K562 (cell line): ENCODE measurements around the gene RPAP2. TPM values are rescaled to one million over a fixed set of nuclear protein-coding genes. Genes with fewer than 3 reads are reported as not detected.

ENCODE experiments used
- CHD2 ChIP-seq: IDR thresholded peaks from 2 replicates; pipeline ENCODE4 v1.6.1; 2011; ENCODE audit warnings: low read depth, low read length
- CREBBP ChIP-seq: IDR thresholded peaks from one replicate; pipeline ENCODE4 v1.6.1; 2012; ENCODE audit warnings: low read depth, mild to moderate bottlenecking, control low read depth, inconsistent platforms, low read length
- E2F4 ChIP-seq: sonication (generic); formaldehyde crosslinking; IDR thresholded peaks from 2 replicates; pipeline ENCODE4 v1.8.0; 2022; ENCODE audit warnings: mild to moderate bottlenecking, low read depth, missing genetic modification reagents
- GTF3C2 ChIP-seq: IDR thresholded peaks from 3 replicates; pipeline ENCODE4 v1.6.1; 2011; ENCODE audit warnings: borderline replicate concordance, mild to moderate bottlenecking, moderate library complexity; ENCODE audit not compliant: insufficient read length; ENCODE audit errors: extremely low read depth
- MYBL2 ChIP-seq, 2 experiments: fragments of 450-650 bp in 1 of 2; sonication (generic) in 1 of 2; formaldehyde crosslinking in 1 of 2; IDR thresholded peaks; 2 replicates each; pipeline versions ENCODE4 v1.6.1 to v1.8.1; 2017 to 2022; ENCODE audit warnings: borderline replicate concordance in 1 of 2, inconsistent platforms in 1 of 2, low read depth in 1 of 2, mild to moderate bottlenecking in 1 of 2, missing genetic modification reagents in 1 of 2, moderate library complexity in 1 of 2
- PYGO2 ChIP-seq: fragments of 450-650 bp; IDR thresholded peaks from 2 replicates; pipeline ENCODE4 v1.6.1; 2016; ENCODE audit warnings: mild to moderate bottlenecking, missing genetic modification characterization, moderate library complexity, missing compliant biosample characterization
- RBBP5 ChIP-seq: fragments of 200-600 bp; sonication (generic); IDR thresholded peaks from 2 replicates; pipeline ENCODE4 v1.6.1; 2012; ENCODE audit warnings: borderline replicate concordance, mild to moderate bottlenecking, low read length, control low read depth, inconsistent platforms; ENCODE audit not compliant: insufficient read depth, poor library complexity, severe bottlenecking
- SRSF7 ChIP-seq: fragments of 200-400 bp; formaldehyde crosslinking; optimal IDR thresholded peaks from 2 replicates; pipeline ENCODE3; 2017; ENCODE audit warnings: mild to moderate bottlenecking, low read depth, low read length
- ZNF778 ChIP-seq: fragments of 450-650 bp; formaldehyde crosslinking; IDR thresholded peaks from 2 replicates; pipeline ENCODE4 v1.4.0; 2020; ENCODE audit warnings: mild to moderate bottlenecking, moderate library complexity
- polyA plus RNA-seq, 8 experiments: library from polyadenylated mRNA; depleted of rRNA in 4 of 8; stranded (reverse) in 5 of 8; unstranded in 3 of 8; fragments of >200 nt; fragmentation: Nextera tagmentation in 2 of 8; fragmentation: Illumina TruSeq in 1 of 8; extraction: Ambion mirVana in 2 of 8; extraction: Trizol in 1 of 8; gene quantifications; 2 replicates each; pipeline versions ENCODE4 v1.2.1 to v1.2.3, GENCODE V29; 2011 to 2014; ENCODE audit warnings: inconsistent platforms in 1 of 8, missing spikeins in 1 of 8
- total RNA-seq, 7 experiments: library from RNA; depleted of rRNA in 6 of 7; stranded (reverse); fragments of >200 nt in 6 of 7; fragmentation: Illumina TruSeq in 2 of 7; extraction: Trizol in 2 of 7; gene quantifications; 2 replicates each; pipeline versions ENCODE4 v1.2.1 to v1.2.3, GENCODE V29; 2011 to 2021; ENCODE audit warnings: low replicate concordance in 1 of 7
- TF ChIP-seq, protein P1 (sequence below): sonication (generic); formaldehyde crosslinking; IDR thresholded peaks from 2 replicates; pipeline ENCODE4 v1.8.0; 2022; ENCODE audit warnings: mild to moderate bottlenecking, missing genetic modification reagents
- TF ChIP-seq, protein P2 (sequence below): fragments of 250-450 bp; sonication (Bioruptor Pico); IDR thresholded peaks from 2 replicates; pipeline ENCODE4 v1.5.0; 2020; ENCODE audit warnings: mild to moderate bottlenecking, borderline replicate concordance
- TF ChIP-seq, protein P3 (sequence below): fragments of 450-650 bp; formaldehyde crosslinking; IDR thresholded peaks from 2 replicates; pipeline ENCODE4 v1.4.0; 2020; ENCODE audit warnings: mild to moderate bottlenecking, mixed read lengths

The RPAP2 gene
- total and polyA plus RNA-seq, 9 of the 15 experiments (the other 6 are each of a cell fraction or from before 2014, with no cell fraction given): 6.2 to 41.7 (median 28.7) TPM

- TF ChIP-seq, protein P1, sequence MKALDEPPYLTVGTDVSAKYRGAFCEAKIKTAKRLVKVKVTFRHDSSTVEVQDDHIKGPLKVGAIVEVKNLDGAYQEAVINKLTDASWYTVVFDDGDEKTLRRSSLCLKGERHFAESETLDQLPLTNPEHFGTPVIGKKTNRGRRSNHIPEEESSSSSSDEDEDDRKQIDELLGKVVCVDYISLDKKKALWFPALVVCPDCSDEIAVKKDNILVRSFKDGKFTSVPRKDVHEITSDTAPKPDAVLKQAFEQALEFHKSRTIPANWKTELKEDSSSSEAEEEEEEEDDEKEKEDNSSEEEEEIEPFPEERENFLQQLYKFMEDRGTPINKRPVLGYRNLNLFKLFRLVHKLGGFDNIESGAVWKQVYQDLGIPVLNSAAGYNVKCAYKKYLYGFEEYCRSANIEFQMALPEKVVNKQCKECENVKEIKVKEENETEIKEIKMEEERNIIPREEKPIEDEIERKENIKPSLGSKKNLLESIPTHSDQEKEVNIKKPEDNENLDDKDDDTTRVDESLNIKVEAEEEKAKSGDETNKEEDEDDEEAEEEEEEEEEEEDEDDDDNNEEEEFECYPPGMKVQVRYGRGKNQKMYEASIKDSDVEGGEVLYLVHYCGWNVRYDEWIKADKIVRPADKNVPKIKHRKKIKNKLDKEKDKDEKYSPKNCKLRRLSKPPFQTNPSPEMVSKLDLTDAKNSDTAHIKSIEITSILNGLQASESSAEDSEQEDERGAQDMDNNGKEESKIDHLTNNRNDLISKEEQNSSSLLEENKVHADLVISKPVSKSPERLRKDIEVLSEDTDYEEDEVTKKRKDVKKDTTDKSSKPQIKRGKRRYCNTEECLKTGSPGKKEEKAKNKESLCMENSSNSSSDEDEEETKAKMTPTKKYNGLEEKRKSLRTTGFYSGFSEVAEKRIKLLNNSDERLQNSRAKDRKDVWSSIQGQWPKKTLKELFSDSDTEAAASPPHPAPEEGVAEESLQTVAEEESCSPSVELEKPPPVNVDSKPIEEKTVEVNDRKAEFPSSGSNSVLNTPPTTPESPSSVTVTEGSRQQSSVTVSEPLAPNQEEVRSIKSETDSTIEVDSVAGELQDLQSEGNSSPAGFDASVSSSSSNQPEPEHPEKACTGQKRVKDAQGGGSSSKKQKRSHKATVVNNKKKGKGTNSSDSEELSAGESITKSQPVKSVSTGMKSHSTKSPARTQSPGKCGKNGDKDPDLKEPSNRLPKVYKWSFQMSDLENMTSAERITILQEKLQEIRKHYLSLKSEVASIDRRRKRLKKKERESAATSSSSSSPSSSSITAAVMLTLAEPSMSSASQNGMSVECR (CRISPR knock-in tag): peak; percentile 78
- TF ChIP-seq, protein P2, sequence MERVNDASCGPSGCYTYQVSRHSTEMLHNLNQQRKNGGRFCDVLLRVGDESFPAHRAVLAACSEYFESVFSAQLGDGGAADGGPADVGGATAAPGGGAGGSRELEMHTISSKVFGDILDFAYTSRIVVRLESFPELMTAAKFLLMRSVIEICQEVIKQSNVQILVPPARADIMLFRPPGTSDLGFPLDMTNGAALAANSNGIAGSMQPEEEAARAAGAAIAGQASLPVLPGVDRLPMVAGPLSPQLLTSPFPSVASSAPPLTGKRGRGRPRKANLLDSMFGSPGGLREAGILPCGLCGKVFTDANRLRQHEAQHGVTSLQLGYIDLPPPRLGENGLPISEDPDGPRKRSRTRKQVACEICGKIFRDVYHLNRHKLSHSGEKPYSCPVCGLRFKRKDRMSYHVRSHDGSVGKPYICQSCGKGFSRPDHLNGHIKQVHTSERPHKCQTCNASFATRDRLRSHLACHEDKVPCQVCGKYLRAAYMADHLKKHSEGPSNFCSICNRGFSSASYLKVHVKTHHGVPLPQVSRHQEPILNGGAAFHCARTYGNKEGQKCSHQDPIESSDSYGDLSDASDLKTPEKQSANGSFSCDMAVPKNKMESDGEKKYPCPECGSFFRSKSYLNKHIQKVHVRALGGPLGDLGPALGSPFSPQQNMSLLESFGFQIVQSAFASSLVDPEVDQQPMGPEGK: no peak
- no peak for TF ChIP-seq E2F4 (CRISPR knock-in tag)
- no peak for TF ChIP-seq GTF3C2
- TF ChIP-seq CHD2: no peak
- no peak for TF ChIP-seq PYGO2
- peak; percentile 92 for TF ChIP-seq RBBP5
- TF ChIP-seq ZNF778 (CRISPR knock-in tag): no peak
- no peak for TF ChIP-seq MYBL2 (IDR thresholded peaks at IDR 0.05; ENCODE audit: low read depth)
- TF ChIP-seq MYBL2 (CRISPR knock-in tag; IDR thresholded peaks at IDR 0.05; ENCODE audit: borderline replicate concordance): no peak
- TF ChIP-seq CREBBP: no peak
- no peak for TF ChIP-seq SRSF7
- TF ChIP-seq, protein P3, sequence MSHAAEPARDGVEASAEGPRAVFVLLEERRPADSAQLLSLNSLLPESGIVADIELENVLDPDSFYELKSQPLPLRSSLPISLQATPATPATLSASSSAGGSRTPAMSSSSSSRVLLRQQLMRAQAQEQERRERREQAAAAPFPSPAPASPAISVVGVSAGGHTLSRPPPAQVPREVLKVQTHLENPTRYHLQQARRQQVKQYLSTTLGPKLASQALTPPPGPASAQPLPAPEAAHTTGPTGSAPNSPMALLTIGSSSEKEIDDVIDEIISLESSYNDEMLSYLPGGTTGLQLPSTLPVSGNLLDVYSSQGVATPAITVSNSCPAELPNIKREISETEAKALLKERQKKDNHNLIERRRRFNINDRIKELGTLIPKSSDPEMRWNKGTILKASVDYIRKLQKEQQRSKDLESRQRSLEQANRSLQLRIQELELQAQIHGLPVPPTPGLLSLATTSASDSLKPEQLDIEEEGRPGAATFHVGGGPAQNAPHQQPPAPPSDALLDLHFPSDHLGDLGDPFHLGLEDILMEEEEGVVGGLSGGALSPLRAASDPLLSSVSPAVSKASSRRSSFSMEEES (CRISPR knock-in tag): no peak
Measured at GRCh38 chr1:92298573-92299476, at the start of gene RPAP2, which contains the start of gene GLMN (continued).
